HG02610 (cell line): ENCODE measurements around the gene RHOC.

Experiments used
- ATAC-seq: cut with Tn5 transposase; IDR thresholded peaks from one replicate; pipeline ENCODE4 v1.9.1; 2021; ENCODE audit warnings: mild to moderate bottlenecking, moderate library complexity; ENCODE audit not compliant: unreplicated experiment

RHOC gene

DNA sequence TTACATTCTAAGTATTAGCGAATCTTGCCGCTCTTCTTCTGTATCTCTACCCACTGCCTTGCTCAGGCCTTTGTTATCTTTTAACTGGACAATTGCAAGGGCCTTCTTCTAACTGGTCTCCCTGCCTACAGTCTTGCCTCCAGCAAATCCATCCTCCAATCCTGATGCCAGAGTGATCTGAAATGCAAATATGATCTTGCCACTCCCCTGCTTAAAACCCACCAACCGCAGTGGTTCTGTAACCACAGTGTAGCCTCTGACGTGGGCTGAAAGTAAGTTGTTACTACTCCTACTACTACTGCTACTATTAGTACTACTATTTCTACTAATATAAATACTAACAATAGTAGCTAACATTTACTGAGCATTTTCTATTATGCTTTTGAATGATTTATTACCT, 20.1 kb downstream of the RHOC start:
- no peak for ATAC-seq

DNA sequence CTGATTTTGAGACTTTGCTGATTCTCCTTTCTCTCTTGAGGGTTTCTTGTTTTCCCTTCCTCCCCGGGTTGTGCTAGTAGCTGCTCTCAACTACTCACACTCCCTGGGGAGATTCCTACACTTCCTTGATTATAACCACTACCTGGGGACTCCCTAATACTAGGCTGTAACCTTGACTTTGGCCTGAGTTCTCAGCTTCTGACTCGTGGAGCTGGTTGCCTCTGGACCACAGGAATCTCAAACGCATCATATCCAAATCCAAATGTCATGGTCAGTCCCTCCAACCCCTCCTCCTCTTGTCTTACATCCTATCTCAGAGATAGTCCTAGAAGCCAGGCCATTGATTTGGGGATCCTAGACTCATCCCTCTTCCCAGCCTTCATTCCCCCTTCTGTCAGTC, 20.5 kb downstream of the RHOC start:
- no peak for ATAC-seq

DNA sequence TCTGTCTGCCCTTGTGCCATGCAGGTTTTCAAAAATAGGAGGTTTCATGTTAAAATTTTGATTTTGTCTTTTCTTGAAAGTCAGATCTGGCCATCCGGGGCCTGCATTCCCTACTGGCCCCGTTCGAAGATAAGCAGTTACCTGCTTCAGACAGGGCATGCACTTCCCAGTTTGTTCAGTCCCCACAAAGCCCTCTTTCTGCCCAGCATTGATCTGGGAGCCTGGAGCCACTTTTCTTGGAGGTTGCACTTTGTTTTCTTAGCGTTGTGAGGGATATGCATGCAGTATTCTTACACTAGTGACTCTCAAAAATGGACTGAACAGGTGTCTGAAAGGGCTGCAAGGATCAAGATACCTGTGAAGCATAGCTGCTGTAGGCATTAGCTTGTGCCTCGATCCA, 21.0 kb downstream of the RHOC start:
- no peak for ATAC-seq

DNA sequence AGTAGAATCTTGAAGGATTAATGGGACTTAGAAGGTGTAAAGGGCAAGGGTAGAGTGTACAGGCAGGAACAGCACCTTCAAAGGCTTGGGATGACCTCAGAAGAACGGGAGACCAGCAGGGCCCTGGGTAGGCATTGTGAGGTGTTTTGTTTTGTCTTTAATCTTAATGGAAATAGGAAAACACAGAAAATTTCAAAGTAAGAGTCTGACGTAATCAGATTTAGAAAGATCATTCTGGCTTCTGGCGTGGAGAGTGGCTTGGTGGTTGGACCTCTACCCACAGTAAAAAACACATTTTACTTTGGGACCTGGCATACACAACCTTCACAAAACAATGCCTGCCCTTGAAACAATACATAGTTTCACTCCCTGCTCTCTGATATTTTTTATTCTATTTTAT, 28.3 kb downstream of the RHOC start:
- ATAC-seq: no peak

DNA sequence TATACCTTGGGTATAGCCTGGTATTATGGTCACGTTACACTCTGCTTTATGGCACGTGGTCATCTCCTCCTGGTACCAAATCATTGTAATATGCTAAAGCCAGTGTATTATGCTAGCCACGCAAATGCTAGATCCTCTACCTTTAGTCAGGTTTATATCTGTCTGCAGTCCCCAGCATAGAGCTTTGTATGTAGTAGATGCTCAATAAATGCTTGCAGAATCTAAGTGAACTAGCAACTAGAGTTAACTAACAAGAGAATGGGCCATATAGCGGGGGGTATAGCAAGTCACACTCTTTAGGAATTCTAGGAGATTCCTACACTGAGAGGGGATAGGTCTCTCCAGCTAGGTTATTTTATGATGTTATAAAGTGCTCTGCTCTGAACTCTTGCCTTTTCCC, 29.4 kb downstream of the RHOC start:
- no peak for ATAC-seq

DNA sequence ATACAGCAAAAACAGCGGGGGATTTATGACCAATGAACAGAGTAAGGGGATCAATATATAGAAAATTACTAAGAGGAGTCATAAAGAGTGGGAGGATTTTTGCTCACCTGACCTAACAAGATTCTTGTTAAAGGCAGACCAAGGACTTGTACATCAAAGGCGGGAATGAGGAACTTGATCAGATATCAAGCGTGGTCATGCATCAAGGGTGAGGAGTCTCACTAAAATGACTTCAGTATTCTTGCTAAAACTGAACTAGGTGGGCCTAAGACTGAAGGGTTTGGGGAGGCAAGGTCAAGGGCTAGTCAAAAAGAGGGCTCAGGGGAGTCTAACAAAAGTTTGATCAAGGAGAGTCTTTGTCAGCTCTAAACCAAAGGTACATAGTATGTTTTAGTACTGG, 30.4 kb downstream of the RHOC start:
- no peak for ATAC-seq

DNA sequence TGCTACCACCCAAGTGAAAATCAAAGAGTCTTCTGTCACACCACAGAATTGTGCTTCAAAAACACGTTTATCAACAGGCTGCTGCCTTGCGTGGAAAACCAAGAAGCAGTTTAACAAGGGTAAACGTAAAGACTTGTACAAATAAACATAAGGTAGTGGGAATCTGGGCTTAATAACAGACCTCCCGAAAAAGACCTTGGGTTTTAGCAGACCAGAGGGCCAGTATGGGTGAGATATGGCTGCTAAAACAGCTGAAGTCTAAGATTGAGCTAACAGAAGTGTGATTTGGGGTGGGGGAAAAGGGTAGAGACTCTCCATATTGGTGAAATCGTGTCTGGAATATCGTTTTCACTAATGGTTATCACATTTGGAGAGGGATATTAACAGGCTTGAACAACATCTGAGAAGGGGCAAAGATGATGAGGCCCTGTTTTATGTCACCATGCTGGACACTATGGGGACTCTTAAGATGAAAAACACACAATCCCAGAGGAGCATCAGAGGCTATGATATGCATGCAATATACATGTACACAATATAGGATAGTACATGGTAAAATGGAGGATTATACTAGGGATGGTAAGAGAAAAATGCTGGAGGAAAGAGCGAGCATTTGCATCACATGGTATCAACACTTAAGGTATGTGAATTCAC, 31.1 kb downstream of the RHOC start:
- no peak for ATAC-seq

DNA sequence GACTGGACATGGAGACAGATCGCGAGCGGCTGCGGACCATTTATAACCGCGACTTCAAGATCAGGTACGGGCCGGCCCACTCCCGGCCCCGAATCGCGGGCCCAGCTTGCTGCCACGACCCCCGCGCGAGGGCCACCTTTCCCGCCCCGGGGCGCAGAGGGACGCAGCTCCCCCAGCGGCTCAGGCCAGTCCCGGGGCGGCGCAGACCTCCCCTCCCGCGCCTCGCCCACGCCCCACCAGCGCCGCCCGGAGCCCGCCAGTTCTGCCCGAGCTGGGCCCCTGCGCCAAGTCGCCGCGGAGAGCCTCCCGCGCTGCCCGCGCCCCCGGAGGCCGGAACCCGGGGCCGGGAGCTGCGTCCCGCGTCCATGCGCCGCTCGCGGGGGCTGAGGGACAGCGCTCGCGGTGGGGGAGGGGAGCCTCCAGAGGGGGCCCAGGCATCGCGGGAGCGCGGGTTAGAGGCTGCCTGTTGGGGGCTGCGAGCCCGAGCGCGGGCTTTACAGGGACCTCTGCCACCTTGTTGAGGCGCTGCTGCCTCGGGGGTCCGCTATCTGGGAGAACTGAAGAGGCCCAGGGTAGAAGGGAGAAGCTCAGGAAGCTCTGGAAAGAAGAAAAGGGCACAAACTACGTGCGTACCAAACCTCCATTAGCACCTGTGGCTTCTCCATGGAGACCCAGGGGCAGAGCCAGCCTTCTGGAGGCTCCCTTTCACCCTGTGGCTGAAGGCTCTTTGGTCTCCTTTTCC, 31.8 kb downstream of the RHOC start:
- peak; percentile 29 for ATAC-seq

DNA sequence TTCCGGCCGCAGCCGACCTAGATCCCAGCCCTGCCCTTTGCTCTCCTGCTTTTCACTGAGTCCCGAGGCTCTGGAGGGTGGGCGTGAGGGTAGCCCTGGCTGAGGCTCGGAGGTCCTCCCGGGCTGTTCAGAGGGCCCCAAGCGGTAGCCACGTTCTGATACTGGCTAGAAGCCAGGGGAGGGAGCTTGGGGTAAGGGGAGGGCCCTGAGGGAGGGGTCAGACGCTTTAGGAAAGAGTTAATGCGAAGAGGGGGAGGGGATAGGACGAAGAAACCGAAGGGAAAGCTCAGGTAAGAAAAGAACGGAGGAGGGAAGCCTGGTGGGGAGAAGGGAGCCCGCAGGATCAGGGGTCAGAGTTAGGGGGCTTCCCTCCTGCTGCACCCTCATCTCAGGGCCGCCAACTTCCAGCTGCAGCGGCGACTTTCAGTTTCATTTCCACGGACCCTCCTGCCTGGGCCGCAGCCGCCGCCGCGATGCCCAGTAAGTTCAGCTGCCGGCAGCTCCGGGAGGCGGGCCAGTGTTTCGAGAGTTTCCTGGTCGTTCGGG, 32.4 kb downstream of the RHOC start, which contains the start of gene MOV10:
Gene MOV10 (plus strand): TSS at position 220 of the 546 bp plus-strand sequence. CDS start 254 bp downstream, at position 474.
- peak; percentile 72 for ATAC-seq

DNA sequence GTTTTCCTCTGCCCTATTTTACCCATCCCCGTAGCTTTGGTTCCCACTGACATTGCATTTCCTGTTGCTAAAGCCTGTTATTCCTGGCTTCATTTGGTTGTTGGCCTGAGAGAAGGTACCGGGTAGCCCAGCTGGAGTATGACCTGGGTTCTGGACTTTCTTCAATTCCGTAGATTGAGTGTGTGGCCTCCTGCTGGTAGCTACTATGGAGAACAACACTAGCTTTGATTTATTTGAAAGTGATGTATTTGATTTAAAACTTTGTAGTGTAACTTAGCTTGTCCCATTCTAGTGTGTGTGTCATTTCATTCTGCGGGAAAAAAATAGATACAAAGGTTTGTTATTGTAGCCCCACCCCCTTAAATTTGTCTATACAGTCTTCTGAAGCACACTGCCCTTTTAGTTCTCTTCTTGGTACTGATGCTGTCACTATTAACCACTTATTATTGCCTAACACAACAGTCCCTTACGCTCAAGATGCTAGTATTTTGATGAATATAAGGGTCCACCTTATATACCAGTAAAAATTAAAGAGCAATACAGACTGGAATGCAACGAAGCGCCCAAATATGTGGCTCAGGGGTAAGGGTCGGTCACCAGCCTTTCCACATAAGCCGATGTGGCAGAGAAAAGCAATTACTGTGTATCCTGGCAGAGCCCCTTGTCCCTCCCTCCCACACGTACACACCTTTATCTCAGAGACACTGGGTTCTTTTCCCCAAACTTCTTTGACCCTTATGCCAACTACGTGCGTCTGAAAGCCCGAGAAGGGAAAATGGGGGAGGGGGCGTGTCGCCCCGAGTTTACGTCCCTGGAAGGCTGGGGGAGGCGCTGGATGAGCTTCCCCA, 33.1 kb downstream of the RHOC start:
- no peak for ATAC-seq

DNA sequence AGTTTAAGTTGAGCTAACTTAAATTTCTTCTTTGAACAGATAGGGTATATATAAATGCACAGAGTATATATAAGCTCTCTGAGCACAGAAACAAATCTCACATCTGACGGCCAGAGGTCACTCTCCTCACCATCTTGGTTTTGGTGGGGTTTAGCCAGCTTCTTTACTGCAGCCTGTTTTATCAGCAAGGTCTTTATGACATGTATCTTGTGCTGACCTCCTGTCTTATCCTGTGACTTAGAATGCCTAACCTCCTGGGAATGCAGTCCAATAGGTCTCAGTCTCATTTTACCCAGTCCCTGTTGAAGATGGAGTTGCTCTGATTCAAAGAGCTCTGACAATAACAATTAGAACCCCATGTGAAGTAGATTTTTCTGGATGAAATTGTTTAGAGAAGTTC, 34.1 kb downstream of the RHOC start:
- no peak for ATAC-seq

DNA sequence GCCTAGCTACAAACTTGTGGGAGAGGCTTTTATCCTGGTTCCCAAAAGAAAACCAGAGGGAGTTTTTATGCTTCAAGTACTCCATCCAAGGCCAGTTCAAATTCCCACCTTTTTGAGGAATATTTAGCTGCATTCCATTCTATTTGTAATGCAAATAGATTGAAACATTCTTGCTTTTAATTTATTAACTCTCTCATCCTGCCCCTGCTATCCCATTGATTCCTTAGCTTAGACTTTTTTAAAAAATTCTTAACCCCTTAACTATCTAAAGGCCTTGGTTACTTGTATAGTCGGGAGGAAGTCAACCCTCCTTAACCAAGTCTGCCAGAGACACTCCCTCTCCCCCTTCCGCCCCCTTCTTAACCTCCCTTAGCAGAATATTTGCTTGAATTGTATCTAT, 34.9 kb downstream of the RHOC start:
- ATAC-seq: no peak

DNA sequence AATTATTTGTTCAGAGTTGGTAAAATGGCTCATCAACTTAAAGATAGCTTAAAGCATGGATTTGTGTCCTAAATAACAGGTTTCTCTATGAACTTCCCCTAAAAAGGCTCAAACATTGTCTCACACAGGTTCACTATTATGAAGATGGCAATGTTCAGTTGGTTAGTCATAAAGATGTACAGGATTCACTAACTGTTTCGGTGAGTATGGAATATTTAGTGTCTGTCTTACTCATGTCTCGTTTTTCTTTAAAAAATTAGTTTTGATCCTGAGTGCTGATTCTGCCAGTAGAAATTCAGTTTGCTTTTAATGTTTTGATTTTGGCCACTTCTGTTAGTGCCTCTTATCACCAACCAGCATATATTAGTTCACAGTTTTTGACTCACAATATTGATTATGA, 40.0 kb downstream of the RHOC start:
- peak; percentile 48 for ATAC-seq

DNA sequence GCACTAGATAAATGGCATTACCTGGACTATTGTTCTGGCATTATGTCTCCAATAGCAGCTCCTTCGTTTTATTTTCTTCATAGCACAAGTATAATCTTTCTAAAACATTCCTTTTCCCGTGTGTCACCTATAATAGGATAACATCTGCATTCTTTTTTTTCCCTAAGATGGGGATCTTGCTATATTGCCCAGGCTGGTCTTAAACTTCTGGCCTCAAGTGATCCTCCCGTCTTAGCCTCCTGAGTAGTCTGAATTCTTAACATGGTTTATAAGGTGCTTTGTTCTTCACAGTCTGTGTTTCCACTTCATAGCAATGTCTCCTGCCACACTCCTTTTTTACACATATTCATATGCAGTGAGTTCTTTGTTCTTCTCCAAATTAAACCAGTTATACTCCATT, 41.1 kb downstream of the RHOC start:
- ATAC-seq: no peak

DNA sequence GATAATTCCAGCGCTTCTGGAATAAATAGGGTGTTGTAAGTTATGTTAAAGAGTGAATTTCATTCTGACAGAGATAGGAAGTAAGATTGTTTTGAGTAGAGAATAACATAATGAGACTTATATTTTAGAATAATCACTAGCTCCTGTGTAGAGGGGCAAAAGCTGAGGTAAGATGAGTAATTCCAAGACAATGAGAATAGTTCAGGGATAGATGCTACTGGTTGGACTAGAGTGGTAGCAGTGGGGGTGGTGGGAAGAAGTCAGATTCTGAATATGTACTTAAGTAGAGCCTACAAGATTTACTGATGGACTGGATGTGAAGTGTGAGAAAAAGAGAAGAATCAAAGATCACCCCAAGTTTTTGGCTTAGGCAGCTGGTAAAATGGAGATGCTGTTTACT, 55.7 kb downstream of the RHOC start:
- no peak for ATAC-seq
